ENCODE data around the gene RAC3.

RAC3 gene

GRCh38 chr17:82046903-82047302 lies 15.4 kb downstream of the RAC3 start:
- H3K36me3 ChIP-seq (ENCODE audit: control insufficient read depth, insufficient read depth, low read length), result peaks cover 2% of the 10 kb centered on the region
- no peak overlapping the region for H3K4me3 ChIP-seq (replicated peaks; ENCODE audit: low read depth, low read length)
- H3K27me3 ChIP-seq (replicated peaks; ENCODE audit: control insufficient read depth, insufficient read depth, low read length), result no peaks in the 10 kb centered on the region
- no peak for TF ChIP-seq CTCF (IDR thresholded peaks at IDR 0.05; ENCODE audit: insufficient read depth, low read length, poor library complexity, severe bottlenecking)
- no peak for DNase-seq (ENCODE audit: extremely low read depth, insufficient read length)

GRCh38 chr17:82047379-82047778 lies 15.9 kb downstream of the RAC3 start:
- Histone ChIP-seq H3K4me3 (replicated peaks; ENCODE audit: low read depth, low read length) (no peak overlapping the region), H3K36me3 (ENCODE audit: control insufficient read depth, insufficient read depth, low read length) (peaks cover 2% of the 10 kb centered on the region), H3K27me3 (replicated peaks; ENCODE audit: control insufficient read depth, insufficient read depth, low read length) (no peaks in the 10 kb centered on the region)
- no peak for DNase-seq (ENCODE audit: extremely low read depth, insufficient read length)
- no peak for TF ChIP-seq CTCF (IDR thresholded peaks at IDR 0.05; ENCODE audit: insufficient read depth, low read length, poor library complexity, severe bottlenecking)

GRCh38 chr17:82047914-82048570 lies 16.6 kb downstream of the RAC3 start:
- Histone ChIP-seq H3K27me3 (replicated peaks; ENCODE audit: control insufficient read depth, insufficient read depth, low read length) (no peaks in the 10 kb centered on the region), H3K4me3 (replicated peaks; ENCODE audit: low read depth, low read length) (no peak overlapping the region), H3K36me3 (ENCODE audit: control insufficient read depth, insufficient read depth, low read length) (peaks cover 2% of the 10 kb centered on the region)
- DNase-seq (ENCODE audit: extremely low read depth, insufficient read length), result no peak
- TF ChIP-seq CTCF (IDR thresholded peaks at IDR 0.05; ENCODE audit: insufficient read depth, low read length, poor library complexity, severe bottlenecking), result no peak

GRCh38 chr17:82048571-82048971 lies 17.1 kb downstream of the RAC3 start:
- Histone ChIP-seq H3K27me3 (replicated peaks; ENCODE audit: control insufficient read depth, insufficient read depth, low read length) (no peaks in the 10 kb centered on the region), H3K4me3 (replicated peaks; ENCODE audit: low read depth, low read length) (no peak overlapping the region), H3K36me3 (ENCODE audit: control insufficient read depth, insufficient read depth, low read length) (peaks cover 2% of the 10 kb centered on the region)
- TF ChIP-seq CTCF (IDR thresholded peaks at IDR 0.05; ENCODE audit: insufficient read depth, low read length, poor library complexity, severe bottlenecking), result no peak
- peak; percentile 10 for DNase-seq (ENCODE audit: extremely low read depth, insufficient read length)

- DNase-seq (ENCODE audit: extremely low read depth, insufficient read length), result no peak
Observed at GRCh38 chr17:82049106-82049505, 17.6 kb downstream of the RAC3 start.

More at GRCh38 chr17:82049106-82049505, 17.6 kb downstream of the RAC3 start:
- H3K27me3 ChIP-seq (replicated peaks; ENCODE audit: control insufficient read depth, insufficient read depth, low read length), result no peaks in the 10 kb centered on the region
- no peak for TF ChIP-seq CTCF (IDR thresholded peaks at IDR 0.05; ENCODE audit: insufficient read depth, low read length, poor library complexity, severe bottlenecking)
- H3K36me3 ChIP-seq (ENCODE audit: control insufficient read depth, insufficient read depth, low read length), result peaks cover 3% of the 10 kb centered on the region
- no peak overlapping the region for H3K4me3 ChIP-seq (replicated peaks; ENCODE audit: low read depth, low read length)

Measured in GM06990 (cell line).